PC-9 (cell line): ENCODE results near the gene CRHR2. TPM values are rescaled to one million over a fixed set of nuclear protein-coding genes. Genes with fewer than 3 reads are reported as not detected.

Experiments
- BruUV-seq: library from RNA; stranded (reverse); fragments of 400-500 nt; replicated peaks from 2 replicates; lab custom pipeline; 2021; lab: Mats Ljungman, UMichigan
- CTCF ChIA-PET: fragments of 300-600 bp; sonication (Branson Sonifier 250); formaldehyde crosslinking; loops from one replicate; lab custom pipeline; 2022; ENCODE audit warnings: antibody characterized with exemption; lab: Charles Lee
- POLR2A ChIA-PET: fragments of 300-600 bp; sonication (Branson Sonifier 250); formaldehyde crosslinking; loops from one replicate; lab custom pipeline; 2022; ENCODE audit warnings: antibody characterized with exemption; ENCODE audit not compliant: unreplicated experiment; lab: Charles Lee
- DNase-seq, 2 experiments: peaks; one replicate each; pipeline versions ENCODE4 v3.0.0 to v3.0.0-alpha.2; 2015 to 2022; ENCODE audit warnings: mixed read lengths in 1 of 2
- H2AFZ ChIP-seq: fragments of 200-600 bp; sonication (generic); 2 replicates; pipeline ENCODE4 v1.8.1; 2017; ENCODE audit warnings: antibody characterized with exemption
- H3F3A ChIP-seq: fragments of 200-600 bp; sonication (generic); 2 replicates; pipeline ENCODE4 v1.8.1; 2017; ENCODE audit warnings: antibody characterized with exemption, mild to moderate bottlenecking, low read depth; ENCODE audit not compliant: insufficient read depth
- H3K27ac ChIP-seq: fragments of 200-600 bp; sonication (generic); 2 replicates; pipeline ENCODE4 v1.6.1; 2016; ENCODE audit warnings: mixed run types
- H3K27me3 ChIP-seq: fragments of 200-600 bp; sonication (generic); 2 replicates; pipeline ENCODE4 v1.6.1; 2016; ENCODE audit warnings: low read depth, mixed run types; ENCODE audit not compliant: insufficient read depth
- H3K36me3 ChIP-seq: fragments of 200-600 bp; sonication (generic); 2 replicates; pipeline ENCODE4 v1.6.1; 2016; ENCODE audit warnings: low read depth, mixed run types
- H3K4me1 ChIP-seq: fragments of 200-600 bp; sonication (generic); replicated peaks from 2 replicates; pipeline ENCODE4 v1.6.1; 2016; ENCODE audit warnings: mixed run types; ENCODE audit not compliant: insufficient read depth
- H3K4me2 ChIP-seq: fragments of 200-600 bp; sonication (generic); 2 replicates; pipeline ENCODE4 v1.6.1; 2017; ENCODE audit warnings: mixed run types
- H3K4me3 ChIP-seq: fragments of 200-600 bp; sonication (generic); 2 replicates; pipeline ENCODE4 v1.6.1; 2016; ENCODE audit warnings: mixed run types
- H3K79me2 ChIP-seq: fragments of 200-600 bp; sonication (generic); 2 replicates; pipeline ENCODE4 v1.6.1; 2017; ENCODE audit warnings: low read depth, mixed run types
- H3K9me2 ChIP-seq: fragments of 200-600 bp; sonication (generic); 2 replicates; pipeline ENCODE4 v1.8.1; 2017; ENCODE audit warnings: mild to moderate bottlenecking; ENCODE audit not compliant: insufficient read depth
- H3K9me3 ChIP-seq: fragments of 200-600 bp; sonication (generic); 2 replicates; pipeline ENCODE4 v1.8.1; 2016; ENCODE audit warnings: low read depth; ENCODE audit not compliant: insufficient read depth
- H4K20me1 ChIP-seq: fragments of 200-600 bp; sonication (generic); 2 replicates; pipeline ENCODE4 v1.8.1; 2017; ENCODE audit not compliant: insufficient read depth
- CTCF ChIP-seq: fragments of 200-600 bp; sonication (generic); conservative IDR thresholded peaks from 2 replicates; pipeline ENCODE4 v1.6.1; 2017; ENCODE audit warnings: mixed run types, antibody characterized with exemption, mild to moderate bottlenecking, moderate library complexity
- EZH2 ChIP-seq: fragments of 200-600 bp; sonication (generic); IDR thresholded peaks from 2 replicates; pipeline ENCODE4 v1.8.0; 2017; ENCODE audit warnings: antibody characterized with exemption, low read depth
- intact Hi-C: fragments of 100-400 bp; cut with micrococcal nuclease; formaldehyde crosslinking; loops from one replicate; pipeline ENCODE4 v1.10.0; 2022; ENCODE audit not compliant: unreplicated experiment
- total RNA-seq: library from RNA; stranded (reverse); gene quantifications from 2 replicates; pipeline ENCODE4 v1.2.3, GENCODE V29; 2021

The CRHR2 gene
- total RNA-seq, 1 experiment from 2014 or later: not detected

GRCh38 chr7:30652132-30652531 is 30.1 kb downstream of the CRHR2 start:
- Histone ChIP-seq H3K9me2 (no peaks in the 10 kb centered on the region), H3K27ac (no peak overlapping the region), H3K9me3 (no peaks in the 10 kb centered on the region), H3K4me3 (no peak overlapping the region), H4K20me1 (no peaks in the 10 kb centered on the region), H3K4me2 (no peak overlapping the region), H3K4me1 (no peaks in the 10 kb centered on the region), H3F3A (no peaks in the 10 kb centered on the region), H3K27me3 (no peaks in the 10 kb centered on the region), H3K79me2 (no peaks in the 10 kb centered on the region), H3K36me3 (no peaks in the 10 kb centered on the region), H2AFZ (no peak overlapping the region)
- POLR2A ChIA-PET: interaction anchor here (0.7 kb wide), 1 partner anchor 664 kb away, joined by 3 read pairs; no protein-coding TSS in a partner anchor
- CTCF ChIA-PET: no interaction called here
- BruUV-seq: no TSS peak
- no peak for DNase-seq
- TF ChIP-seq EZH2: no peak
- intact Hi-C loops: no loop called here

GRCh38 chr7:30650421-30650808 is 31.8 kb downstream of the CRHR2 start:
- no peak for DNase-seq
- peaks cover 4% of the 10 kb centered on the region for H3F3A ChIP-seq
- 0 out of 2 replicates have a peak, but pooled peaks cover 3% of the 10 kb centered on the region for H3K36me3 ChIP-seq
- no peaks in the 10 kb centered on the region for H3K9me2 ChIP-seq
- H4K20me1 ChIP-seq: no peaks in the 10 kb centered on the region; the same call in 1 of the 2 replicates
- ChIA-PET POLR2A (no interaction called here), CTCF (no interaction called here)
- H2AFZ ChIP-seq: no peak overlapping the region
- no peaks in the 10 kb centered on the region for H3K27me3 ChIP-seq
- no peaks in the 10 kb centered on the region for H3K4me1 ChIP-seq
- no peak overlapping the region for H3K27ac ChIP-seq
- TF ChIP-seq CTCF (no peak), EZH2 (no peak)
- H3K79me2 ChIP-seq: no peaks in the 10 kb centered on the region
- intact Hi-C loops: no loop called here
- H3K9me3 ChIP-seq: no peaks in the 10 kb centered on the region
- H3K4me3 ChIP-seq: no peak overlapping the region
- H3K4me2 ChIP-seq: no peak overlapping the region
- no TSS peak for BruUV-seq

- Histone ChIP-seq H3K4me2 (no peak overlapping the region), H3K79me2 (no peaks in the 10 kb centered on the region), H3K9me3 (no peaks in the 10 kb centered on the region), H3K27ac (no peak overlapping the region), H3F3A (peaks cover 10% of the 10 kb centered on the region), H3K36me3 (0 out of 2 replicates have a peak, but pooled peaks cover 8% of the 10 kb centered on the region), H4K20me1 (no peaks in the 10 kb centered on the region; the same call in 1 of the 2 replicates), H3K4me1 (no peaks in the 10 kb centered on the region), H3K27me3 (no peaks in the 10 kb centered on the region), H3K9me2 (no peaks in the 10 kb centered on the region), H3K4me3 (no peak overlapping the region), H2AFZ (no peak overlapping the region)
- intact Hi-C loops: no loop called here
- TF ChIP-seq EZH2: no peak
- TF ChIP-seq CTCF: no peak
- POLR2A ChIA-PET: no interaction called here
- BruUV-seq: no TSS peak
- CTCF ChIA-PET: no interaction called here
- no peak for DNase-seq
Measured at GRCh38 chr7:30649717-30650420, 32.4 kb downstream of the CRHR2 start.
